RKO (cell line): ENCODE data around the gene LRRC14B.
"Not testable (repeated sequence)": the region's sequence is repeated elsewhere in the genome, so short reads cannot be mapped to it uniquely, and the experiment has no call there.

Experiments used
- DNase-seq: peaks from one replicate; pipeline ENCODE4 v3.0.0-alpha.2; 2016; ENCODE audit warnings: low spot score

The LRRC14B gene

GRCh38 chr5:192691-192969 lies 1.3 kb downstream of the LRRC14B start:
- DNase-seq = no peak

DNA sequence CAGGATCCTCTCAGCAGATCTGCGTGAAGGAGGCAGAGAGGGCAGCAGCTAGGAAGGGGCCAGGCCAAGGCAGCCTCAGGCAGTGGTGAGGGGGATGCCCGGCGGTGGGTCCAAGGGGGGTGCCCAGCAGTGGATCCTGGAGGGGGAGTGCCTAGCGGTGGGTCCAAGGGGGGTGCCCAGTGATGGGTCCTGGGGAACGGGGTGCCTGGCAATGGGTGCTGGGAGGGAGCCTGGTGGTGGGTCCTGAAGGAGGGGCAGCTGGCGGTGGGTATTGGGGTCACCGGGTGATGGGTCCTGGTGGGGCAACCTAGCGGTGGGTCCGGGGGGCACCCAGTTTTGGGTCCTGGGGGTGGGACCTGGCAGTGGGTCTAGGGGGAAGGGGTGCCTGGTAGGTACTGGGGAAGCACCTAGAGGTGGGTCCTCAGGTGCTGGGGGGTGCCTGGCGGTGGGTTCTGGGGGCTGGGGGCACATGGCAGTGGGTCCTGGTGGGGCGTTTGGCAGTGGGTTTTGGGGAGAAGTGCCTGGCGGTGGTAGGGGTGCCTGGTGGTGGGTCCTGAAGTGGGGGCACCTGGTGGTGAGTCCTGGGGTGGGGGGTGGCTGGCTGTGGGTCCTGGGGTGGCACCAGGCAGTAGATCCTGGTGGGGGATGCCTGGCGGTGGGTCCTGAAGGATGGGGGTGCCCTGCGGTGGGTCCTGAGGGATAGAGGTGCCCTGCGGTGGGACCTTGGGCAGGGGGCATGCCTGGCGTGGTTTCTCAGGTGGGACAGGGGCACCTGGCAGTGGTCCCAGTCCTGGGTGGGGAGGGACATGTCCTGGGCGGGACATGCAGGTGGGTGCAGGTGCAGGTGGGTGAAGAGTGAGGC lies 1.9 kb downstream of the LRRC14B start:
- DNase-seq = no peak

- no peak for DNase-seq
Measured at GRCh38 chr5:194102-194501, 2.8 kb downstream of the LRRC14B start.

- DNase-seq = no peak
Measured at GRCh38 chr5:194603-195209, 3.4 kb downstream of the LRRC14B start.

GRCh38 chr5:195401-196160 lies 4.3 kb downstream of the LRRC14B start:
- no peak for DNase-seq

DNA sequence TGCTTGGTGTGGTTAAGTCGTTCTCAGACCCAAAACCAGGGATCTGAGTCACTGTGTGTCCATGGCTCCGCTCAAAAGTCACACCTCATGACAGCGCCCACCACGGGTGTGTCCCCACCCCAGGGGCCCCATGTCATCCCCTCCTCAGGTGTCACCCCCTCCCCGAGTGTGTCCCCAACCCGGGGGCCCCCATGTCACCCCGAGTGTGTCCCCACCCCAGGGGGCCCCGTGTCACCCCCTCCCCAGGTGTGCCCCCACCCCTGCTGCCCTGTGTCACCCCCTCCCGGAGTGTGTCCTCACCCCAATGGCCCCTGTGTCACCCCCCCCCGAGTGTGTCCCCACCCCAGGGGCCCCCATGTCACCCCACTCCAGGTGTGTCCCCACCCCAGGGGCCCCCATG lies 5.1 kb downstream of the LRRC14B start:
- DNase-seq = no peak

DNA sequence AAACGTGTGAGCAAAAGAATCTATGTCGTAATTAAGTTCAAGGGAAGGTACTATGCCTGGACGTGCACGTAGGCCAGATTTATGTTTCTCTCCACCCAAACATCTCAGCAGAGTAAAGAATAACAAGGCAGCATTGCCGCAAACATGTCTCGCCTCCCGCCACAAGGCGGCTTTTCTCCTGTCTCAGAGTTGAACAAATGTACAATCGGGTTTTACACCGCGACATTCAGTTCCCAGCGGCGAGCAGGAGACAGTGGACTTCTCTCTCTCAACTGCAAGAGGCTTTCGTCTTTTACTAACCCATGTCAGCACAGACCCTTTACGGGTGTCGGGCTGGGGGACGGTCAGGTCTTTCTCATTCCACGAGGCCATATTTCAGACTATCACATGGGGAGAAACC lies 5.7 kb downstream of the LRRC14B start:
- not testable (repeated sequence) for DNase-seq

GRCh38 chr5:197892-198489 lies 6.7 kb downstream of the LRRC14B start:
- no peak for DNase-seq

- DNase-seq = no peak
Measured at GRCh38 chr5:198516-199196, 7.4 kb downstream of the LRRC14B start.

GRCh38 chr5:199197-199949 lies 8.1 kb downstream of the LRRC14B start:
- no peak for DNase-seq

DNA sequence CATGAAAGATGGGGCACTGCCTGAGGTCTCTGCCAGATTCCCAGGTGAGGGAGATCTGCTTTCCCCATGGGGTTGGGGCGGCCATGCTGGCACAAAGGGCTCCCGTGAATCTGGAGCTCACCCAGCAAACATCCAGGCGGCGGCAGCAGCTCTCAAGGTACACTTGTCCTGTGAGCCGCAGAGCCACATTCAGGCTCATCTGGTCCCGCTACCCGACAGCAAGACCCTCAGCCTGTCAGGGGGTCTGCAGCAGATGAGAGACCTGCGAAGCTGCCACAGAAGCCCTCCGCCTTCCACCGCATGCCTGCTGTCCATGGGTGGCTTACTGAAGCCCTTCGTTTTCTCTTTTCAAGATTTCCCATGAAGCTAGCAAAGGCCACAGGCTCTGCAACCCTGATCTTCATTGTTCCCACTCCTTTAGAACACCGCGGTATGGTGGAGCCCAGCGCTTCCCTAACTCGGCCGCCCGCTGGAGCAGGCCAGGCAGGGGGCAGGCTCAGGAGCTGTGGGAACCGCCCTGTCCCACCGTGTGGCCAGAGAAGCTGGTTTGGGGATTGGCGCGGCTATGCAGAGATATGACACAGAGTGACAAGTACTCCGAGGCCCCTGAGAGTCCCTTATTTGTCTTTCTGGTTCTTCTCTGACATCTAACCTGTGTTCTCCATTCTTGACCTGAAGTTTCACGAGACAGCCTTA lies 8.8 kb downstream of the LRRC14B start:
- no peak for DNase-seq

DNA sequence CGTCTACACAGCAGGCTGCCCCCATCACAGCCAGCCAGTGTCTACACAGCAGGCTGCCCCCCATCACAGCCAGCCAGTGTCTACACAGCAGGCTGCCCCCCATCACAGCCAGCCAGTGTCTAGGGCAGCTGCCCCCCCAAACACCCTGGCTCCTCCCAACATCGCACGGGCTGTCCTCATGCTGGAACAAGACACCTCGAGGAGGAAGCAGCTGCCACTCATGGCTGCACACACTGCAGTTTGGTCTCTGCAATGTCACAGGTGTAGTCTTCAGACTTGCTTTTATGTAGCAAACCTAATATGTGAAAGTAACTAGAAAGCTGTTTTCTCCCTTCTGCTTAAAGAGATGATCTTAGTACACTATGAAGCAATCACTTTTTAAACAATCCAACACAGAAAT lies 9.7 kb downstream of the LRRC14B start:
- DNase-seq = no peak

DNA sequence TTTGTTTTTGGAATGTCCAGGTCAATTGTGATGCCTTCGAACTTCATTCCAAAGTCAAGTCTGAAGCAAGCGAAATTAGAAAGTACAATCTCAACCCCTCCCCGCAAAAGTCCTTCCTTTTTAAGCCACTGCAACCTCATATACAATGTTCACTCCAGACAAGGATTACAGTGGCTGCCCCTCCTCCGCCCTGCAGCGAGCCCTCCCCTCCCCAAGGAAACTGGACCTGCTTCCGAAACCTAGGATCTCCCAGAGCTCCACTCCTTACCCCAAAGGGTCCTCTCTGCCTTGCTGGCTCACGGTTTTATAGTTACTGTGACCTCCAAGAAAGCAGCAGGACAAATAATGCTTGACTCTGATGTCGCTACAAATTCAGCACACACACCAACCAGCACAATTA lies 10.4 kb downstream of the LRRC14B start:
- DNase-seq = no peak

DNA sequence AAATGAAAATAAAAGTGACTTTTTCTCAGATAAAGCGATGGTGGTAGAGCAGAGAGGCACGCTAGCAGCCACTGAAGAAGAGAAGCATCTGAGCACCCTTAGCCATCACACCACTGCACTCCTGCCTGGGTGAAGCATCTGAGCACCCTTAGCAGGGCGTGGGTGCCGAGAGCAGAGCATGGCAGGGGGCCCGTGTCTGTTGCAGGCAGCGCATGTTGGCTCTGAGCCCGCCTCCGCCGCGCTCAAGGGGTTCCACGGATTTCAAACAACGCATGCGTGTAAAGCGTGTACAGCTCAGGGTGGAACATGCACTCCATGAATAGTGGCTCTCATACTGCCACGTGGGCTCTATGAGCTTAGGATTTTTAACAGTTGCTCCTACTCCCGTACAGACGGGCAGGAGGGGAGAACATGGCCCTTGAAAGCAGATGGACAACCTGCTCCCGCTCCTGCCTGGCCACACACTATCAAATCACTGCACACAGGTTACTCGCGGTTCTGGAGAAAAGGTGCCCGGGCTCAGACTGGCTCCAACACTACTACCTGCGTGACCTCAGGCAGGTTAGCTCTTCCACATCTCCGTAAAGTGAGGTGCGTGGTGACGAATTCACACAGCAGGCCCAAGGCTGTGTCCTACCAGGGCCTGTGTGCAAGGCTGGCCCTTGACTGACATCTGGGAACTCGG lies 12.1 kb downstream of the LRRC14B start:
- DNase-seq = no peak

- DNase-seq = no peak
Measured at GRCh38 chr5:204001-204400, 12.7 kb downstream of the LRRC14B start.

GRCh38 chr5:204462-204861 lies 13.2 kb downstream of the LRRC14B start:
- no peak for DNase-seq

DNA sequence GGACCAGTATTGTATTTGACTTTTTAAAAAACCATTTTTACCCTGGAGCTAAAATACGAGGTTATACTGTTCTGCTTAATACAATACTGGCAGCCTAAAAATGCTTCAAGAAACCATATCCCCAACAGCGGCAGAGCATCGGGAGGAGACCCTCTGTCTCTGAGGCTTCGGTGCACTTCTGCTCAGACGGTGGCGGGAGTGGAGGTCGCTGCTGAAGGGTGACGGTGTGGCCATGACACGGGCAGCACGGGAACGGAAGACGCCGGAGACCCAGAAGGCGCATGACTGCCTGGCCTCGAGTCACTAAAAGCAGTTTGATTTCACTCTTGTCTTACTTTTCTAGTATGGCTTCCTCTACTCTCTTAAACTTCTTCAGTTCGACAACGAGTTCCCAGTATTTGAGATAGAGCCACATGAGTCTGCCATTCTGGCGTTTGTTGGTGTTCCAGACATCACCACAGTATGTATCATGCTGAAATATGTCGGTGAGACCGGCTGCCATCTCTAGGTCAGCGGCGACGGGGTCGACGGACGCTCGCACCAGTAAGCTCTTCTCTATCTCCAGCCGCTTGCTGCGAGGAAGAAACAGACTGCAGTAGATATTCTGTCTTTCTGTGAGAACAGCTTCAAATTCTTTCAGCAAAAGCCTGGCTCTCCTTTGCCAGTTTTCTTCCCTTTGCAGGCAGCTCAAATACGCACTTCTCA lies 13.8 kb downstream of the LRRC14B start:
- no peak for DNase-seq

DNA sequence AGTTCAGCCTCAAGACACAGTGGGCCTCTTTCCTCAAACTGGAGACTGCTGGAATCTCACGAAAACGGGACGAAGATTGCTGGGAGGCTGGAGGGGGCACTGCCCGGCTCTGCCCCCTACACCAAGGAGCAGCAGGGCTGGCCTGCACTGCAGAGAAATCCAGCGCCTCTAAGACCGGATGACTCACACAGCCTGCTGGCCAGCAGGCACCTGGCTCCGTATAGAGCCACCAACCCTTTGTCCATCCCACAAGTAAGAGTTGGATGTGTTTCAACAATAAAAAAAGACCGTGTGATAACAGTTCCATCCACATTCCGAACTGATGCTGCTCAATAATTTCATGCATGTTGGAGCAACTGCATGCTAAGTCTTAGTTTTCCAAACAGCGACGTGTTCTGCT lies 15.1 kb downstream of the LRRC14B start:
- DNase-seq = no peak

GRCh38 chr5:206927-207536 lies 15.7 kb downstream of the LRRC14B start:
- DNase-seq = no peak
